SU-DHL-6 (cell line): ENCODE measurements around the gene GINS1.

Source experiments
- H2AFZ ChIP-seq: fragments of 200-600 bp; sonication (generic); 2 replicates; pipeline ENCODE4 v1.6.1; 2014; ENCODE audit warnings: low read depth, mild to moderate bottlenecking, moderate library complexity, mixed read lengths, antibody characterized with exemption, low read length; ENCODE audit not compliant: severe bottlenecking
- H3F3A ChIP-seq: fragments of 200-600 bp; shearing (Covaris generic); 2 replicates; pipeline ENCODE4 v1.6.0; 2016; ENCODE audit warnings: antibody characterized with exemption, mild to moderate bottlenecking; ENCODE audit not compliant: insufficient read depth
- H3K27ac ChIP-seq: fragments of 200-600 bp; sonication (generic); 2 replicates; pipeline ENCODE4 v1.5.1; 2016; ENCODE audit warnings: low read depth, mild to moderate bottlenecking, low read length, moderate library complexity, mixed read lengths
- H3K27me3 ChIP-seq: fragments of 200-600 bp; sonication (generic), shearing (Covaris generic); 2 replicates; pipeline ENCODE4 v1.6.0; 2014; ENCODE audit warnings: mild to moderate bottlenecking, low read length
- H3K36me3 ChIP-seq: fragments of 200-600 bp; sonication (generic); 2 replicates; pipeline ENCODE4 v1.6.1; 2014; ENCODE audit warnings: mild to moderate bottlenecking, low read length, mixed read lengths
- H3K4me2 ChIP-seq: fragments of 300-600, 200-600 bp; shearing (Covaris generic), sonication (generic); 2 replicates; pipeline ENCODE4 v1.6.0; 2014; ENCODE audit warnings: low read length, low read depth, mild to moderate bottlenecking; ENCODE audit not compliant: poor library complexity, severe bottlenecking
- H3K4me3 ChIP-seq: fragments of 200-600 bp; sonication (generic); 2 replicates; pipeline ENCODE4 v1.5.1; 2014; ENCODE audit warnings: antibody characterized with exemption, low read length, mild to moderate bottlenecking, mixed read lengths; ENCODE audit not compliant: insufficient read depth, poor library complexity, severe bottlenecking
- H3K79me2 ChIP-seq: fragments of 200-600 bp; sonication (generic); 2 replicates; pipeline ENCODE4 v1.6.1; 2014; ENCODE audit warnings: mild to moderate bottlenecking, low read length, moderate library complexity; ENCODE audit not compliant: insufficient read depth
- H3K9ac ChIP-seq: fragments of 200-600 bp; sonication (generic); 2 replicates; pipeline ENCODE4 v1.7.0; 2014; ENCODE audit warnings: mild to moderate bottlenecking, low read length
- H3K9me2 ChIP-seq: fragments of 200-600 bp; sonication (generic); replicated peaks from 2 replicates; pipeline ENCODE4 v1.6.1; 2014; ENCODE audit warnings: low read length; ENCODE audit not compliant: insufficient read depth
- H3K9me3 ChIP-seq: fragments of 200-600 bp; sonication (generic); 2 replicates; pipeline ENCODE4 v1.6.1; 2014; ENCODE audit warnings: low read length, mixed read lengths; ENCODE audit not compliant: insufficient read depth
- H4K20me1 ChIP-seq: fragments of 200-600 bp; sonication (generic); 2 replicates; pipeline ENCODE4 v1.6.1; 2014; ENCODE audit warnings: low read depth, mild to moderate bottlenecking, antibody characterized with exemption, low read length, moderate library complexity, mixed read lengths
- EZH2phosphoT487 ChIP-seq: fragments of 200-600 bp; sonication (generic), shearing (Covaris generic); conservative IDR thresholded peaks from 2 replicates; pipeline ENCODE4 v1.6.1; 2018; ENCODE audit warnings: mild to moderate bottlenecking, antibody characterized with exemption, low read length, moderate library complexity, mixed read lengths
- TF ChIP-seq, protein P1 (sequence below): fragments of 200-600 bp; sonication (generic); IDR thresholded peaks from one replicate; pipeline ENCODE4 v1.5.1; 2017; ENCODE audit warnings: antibody characterized with exemption, mild to moderate bottlenecking, low read length, moderate library complexity; ENCODE audit not compliant: insufficient read depth, poor library complexity, severe bottlenecking

The GINS1 gene

DNA sequence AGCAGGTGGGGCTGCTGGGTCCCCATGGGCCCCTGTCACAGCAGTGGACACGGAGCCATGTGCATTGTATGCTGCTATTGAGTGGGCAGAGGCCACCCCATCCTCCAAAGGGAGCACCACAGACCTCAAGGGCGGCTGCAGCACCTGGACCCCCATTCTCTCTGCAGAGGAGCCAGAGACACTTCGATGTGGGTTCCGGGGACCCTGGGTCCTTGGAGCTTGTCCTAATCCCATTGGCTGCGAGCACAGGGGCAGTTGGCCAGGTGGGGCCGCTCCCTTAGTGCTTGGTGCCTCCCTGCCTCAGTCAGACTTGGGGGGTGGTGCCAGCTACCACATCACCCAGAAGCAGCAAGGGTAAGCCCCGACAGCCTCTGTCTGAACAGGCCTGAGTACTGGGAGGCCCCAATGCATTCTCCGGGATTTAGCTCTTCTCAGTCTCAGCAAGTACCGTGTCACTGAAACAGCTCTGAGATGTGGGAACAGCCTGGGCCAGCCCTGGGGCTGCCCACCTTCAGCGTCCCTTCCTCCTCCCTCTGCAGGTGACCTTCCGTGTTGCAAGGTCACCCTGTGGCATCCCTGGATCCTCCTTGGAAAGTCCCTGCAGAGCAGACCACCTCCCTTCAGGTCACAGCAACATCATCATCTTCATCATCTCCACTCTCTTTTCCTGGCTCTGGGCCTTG is 73.9 kb downstream of the GINS1 start:
- no peaks in the 10 kb centered on the region for H3F3A ChIP-seq
- no peak overlapping the region for H2AFZ ChIP-seq
- H3K36me3 ChIP-seq: no peaks in the 10 kb centered on the region
- no peak overlapping the region for H3K4me2 ChIP-seq
- H3K9me2 ChIP-seq: no peaks in the 10 kb centered on the region
- no peaks in the 10 kb centered on the region for H3K79me2 ChIP-seq
- no peak for TF ChIP-seq EZH2phosphoT487
- TF ChIP-seq, protein P1, sequence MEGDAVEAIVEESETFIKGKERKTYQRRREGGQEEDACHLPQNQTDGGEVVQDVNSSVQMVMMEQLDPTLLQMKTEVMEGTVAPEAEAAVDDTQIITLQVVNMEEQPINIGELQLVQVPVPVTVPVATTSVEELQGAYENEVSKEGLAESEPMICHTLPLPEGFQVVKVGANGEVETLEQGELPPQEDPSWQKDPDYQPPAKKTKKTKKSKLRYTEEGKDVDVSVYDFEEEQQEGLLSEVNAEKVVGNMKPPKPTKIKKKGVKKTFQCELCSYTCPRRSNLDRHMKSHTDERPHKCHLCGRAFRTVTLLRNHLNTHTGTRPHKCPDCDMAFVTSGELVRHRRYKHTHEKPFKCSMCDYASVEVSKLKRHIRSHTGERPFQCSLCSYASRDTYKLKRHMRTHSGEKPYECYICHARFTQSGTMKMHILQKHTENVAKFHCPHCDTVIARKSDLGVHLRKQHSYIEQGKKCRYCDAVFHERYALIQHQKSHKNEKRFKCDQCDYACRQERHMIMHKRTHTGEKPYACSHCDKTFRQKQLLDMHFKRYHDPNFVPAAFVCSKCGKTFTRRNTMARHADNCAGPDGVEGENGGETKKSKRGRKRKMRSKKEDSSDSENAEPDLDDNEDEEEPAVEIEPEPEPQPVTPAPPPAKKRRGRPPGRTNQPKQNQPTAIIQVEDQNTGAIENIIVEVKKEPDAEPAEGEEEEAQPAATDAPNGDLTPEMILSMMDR: no peak
- no peaks in the 10 kb centered on the region for H3K9me3 ChIP-seq
- H3K4me3 ChIP-seq: no peak overlapping the region
- no peaks in the 10 kb centered on the region for H4K20me1 ChIP-seq
- no peak overlapping the region for H3K9ac ChIP-seq
- no peak overlapping the region for H3K27ac ChIP-seq
- no peaks in the 10 kb centered on the region for H3K27me3 ChIP-seq

DNA sequence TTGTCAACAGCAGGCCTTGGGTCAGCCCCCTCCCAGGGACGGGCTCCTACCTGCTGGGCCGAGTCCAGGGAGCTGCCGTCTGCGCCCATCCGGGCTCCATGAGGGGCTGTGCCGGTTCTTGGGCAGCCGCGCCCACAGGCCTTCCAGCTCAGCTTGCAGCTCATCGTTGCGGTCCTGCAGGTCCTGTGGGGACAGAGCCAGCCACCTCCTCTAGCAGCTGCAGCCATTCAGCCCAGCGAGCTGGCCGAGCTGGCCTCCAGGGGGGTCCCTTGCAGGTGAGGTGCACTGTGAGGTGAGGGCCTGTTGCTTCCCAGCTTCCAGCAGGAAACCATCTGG is 74.4 kb downstream of the GINS1 start:
- Histone ChIP-seq H3K79me2 (no peaks in the 10 kb centered on the region), H3K27me3 (no peaks in the 10 kb centered on the region), H3K27ac (no peak overlapping the region), H3K36me3 (no peaks in the 10 kb centered on the region), H3F3A (no peaks in the 10 kb centered on the region), H3K9me3 (no peaks in the 10 kb centered on the region), H3K4me3 (no peak overlapping the region), H3K9me2 (no peaks in the 10 kb centered on the region), H3K4me2 (no peak overlapping the region), H3K9ac (no peak overlapping the region), H4K20me1 (no peaks in the 10 kb centered on the region), H2AFZ (no peak overlapping the region)
- TF ChIP-seq, protein P1: no peak
- no peak for TF ChIP-seq EZH2phosphoT487

DNA sequence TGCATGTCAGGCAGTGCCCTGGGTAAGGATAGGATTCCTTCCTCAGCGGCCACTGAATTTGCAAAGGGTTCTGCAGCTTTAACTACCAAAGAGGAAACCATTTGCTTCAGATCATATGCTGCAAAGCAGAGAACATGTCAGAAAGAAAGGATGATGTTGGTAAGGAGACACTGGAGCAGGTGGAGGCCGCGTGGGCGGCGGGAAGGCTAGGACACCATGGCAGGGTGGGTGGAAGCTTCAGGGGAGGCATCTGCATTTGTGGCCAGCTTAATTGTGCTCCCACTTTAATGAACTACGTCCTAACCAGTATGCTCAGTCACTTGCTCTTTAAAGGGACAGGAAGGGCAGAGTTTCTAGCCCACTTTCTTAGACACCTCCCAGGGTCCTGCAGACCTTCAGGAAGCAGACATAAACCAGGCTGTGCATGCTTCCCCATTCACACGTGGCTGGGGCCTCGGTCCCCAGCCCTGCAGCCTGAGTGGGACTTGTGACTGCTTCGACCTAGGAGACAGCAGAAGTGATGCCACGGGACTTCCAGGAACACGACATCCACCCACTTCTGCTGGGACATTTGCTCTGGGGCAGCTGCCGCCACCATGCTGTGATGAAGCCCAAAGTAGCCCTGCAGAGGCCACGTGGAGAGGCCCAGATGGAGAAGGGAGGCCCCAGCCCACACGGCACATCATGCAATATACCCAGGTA is 76.1 kb downstream of the GINS1 start:
- H3K36me3 ChIP-seq: no peaks in the 10 kb centered on the region
- no peaks in the 10 kb centered on the region for H3K9me2 ChIP-seq
- no peaks in the 10 kb centered on the region for H3K9me3 ChIP-seq
- no peaks in the 10 kb centered on the region for H3K27me3 ChIP-seq
- H3K4me3 ChIP-seq: no peak overlapping the region
- H3K4me2 ChIP-seq: no peak overlapping the region
- no peak for TF ChIP-seq EZH2phosphoT487
- TF ChIP-seq, protein P1: no peak
- H3K9ac ChIP-seq: no peak overlapping the region
- no peaks in the 10 kb centered on the region for H3F3A ChIP-seq
- no peak overlapping the region for H2AFZ ChIP-seq
- H3K27ac ChIP-seq: no peak overlapping the region
- no peaks in the 10 kb centered on the region for H4K20me1 ChIP-seq
- H3K79me2 ChIP-seq: no peaks in the 10 kb centered on the region
